Pancreas (tissue), 10 donors: ENCODE data around the gene ZNF674. TPM values are rescaled to one million over a fixed set of nuclear protein-coding genes. Genes with fewer than 3 reads are reported as not detected.

Source experiments
- ATAC-seq, 4 donors: fragments of 200-7000 bp; cut with Tn5 transposase; one replicate each; pipeline versions ENCODE4 v1.8.0 to v1.9.1; 2020; ENCODE audit warnings: mild to moderate bottlenecking in 4 of 4, moderate library complexity in 4 of 4
- DNase-seq, 6 donors: peaks; one replicate each; pipeline ENCODE4 v3.0.0-alpha.2; 2020
- FAIRE-seq: peaks from 2 replicates; lab custom pipeline; 2012; peaks lifted over from hg19 to GRCh38; lab: Jason Lieb, UNC
- H3K27ac ChIP-seq, 4 donors: fragments of 200-600 bp; sonication (generic); 1 replicate in 3 of 4; 2 replicates in 1 of 4; pipeline versions ENCODE4 v1.5.0 to v1.8.0; 2020
- H3K27me3 ChIP-seq, 4 donors: fragments of 200-600 bp; one replicate each; pipeline ENCODE4 v1.8.0; 2021
- H3K36me3 ChIP-seq, 3 donors: fragments of 200-600 bp; sonication (generic) in 1 of 3; one replicate each; pipeline versions ENCODE4 v1.5.0 to v1.8.0; 2020 to 2021
- H3K4me1 ChIP-seq, 3 donors: fragments of 200-600 bp; one replicate each; pipeline ENCODE4 v1.8.0; 2021
- H3K4me3 ChIP-seq, 4 donors: fragments of 200-600 bp; sonication (generic) in 2 of 4; one replicate each; pipeline versions ENCODE4 v1.5.0 to v1.8.0; 2020 to 2021
- H3K9me3 ChIP-seq, 4 donors: fragments of 200-600 bp; one replicate each; pipeline ENCODE4 v1.8.0; 2021
- CTCF ChIP-seq, 4 donors: fragments of 200-600 bp; sonication (generic) in 3 of 4; IDR thresholded peaks; one replicate each; pipeline versions ENCODE4 v1.5.0 to v1.8.0; 2021; ENCODE audit warnings: antibody characterized with exemption in 4 of 4
- WGBS, 2 donors: extraction: QIAGEN DNeasy Blood & Tissue Kit; methylation state at CpG; one replicate each; pipeline ENCODE4 v1.1.7; 2013; 5-methylcytosine and 5-hydroxymethylcytosine counted together
- intact Hi-C, 3 donors: fragments of 100-400 bp; cut with DNase I; formaldehyde crosslinking; loops; one replicate each; pipeline versions ENCODE4 v1.11.1 to v1.14.2; 2022
- polyA plus RNA-seq, 2 donors: library from polyadenylated mRNA; stranded (reverse); fragments of 200-250 nt; gene quantifications; one replicate each; pipeline ENCODE4 v1.2.3, GENCODE V29; 2013
- total RNA-seq, 6 donors: library from RNA; stranded (reverse); fragmentation: NEBNext Ultra II Directional in 4 of 6; extraction: Animal tissue kit (Norgen Biotek cat#: 25700) in 4 of 6; gene quantifications; one replicate each; pipeline versions ENCODE4 v1.2.1 to v1.2.4, GENCODE V29; 2021 to 2023
- donor health status: healthy with polysubstance abuse.
- donor health status: DM: no; HTN: no; CAD: no; lungs with moderate emphysema.
- donor health status: DM: no; HTN: no; CAD: no.
- donor health status: control.
- donor health status: control.
- donor health status: Bipolar disorder and iron deficiency.
- donor health status: DM: yes; HTN: yes; CAD: no.
- donor health status: DM: no; HTN: no; CAD: no.
- donor health status: DM: no; HTN: no; CAD: no.
- donor health status: DM: yes; HTN: yes; CAD: no.

The ZNF674 gene
- total and polyA plus RNA-seq, 8 donors: 0.80 to 2.8 (median 1.4) TPM

- 10 to 47% methylated on average over 90 of the region's 90 CpGs for WGBS, 2 donors
- Histone ChIP-seq H3K4me3 (peak overlapping the region; percentile 20 to 54 (median 32)), H3K36me3 (no peaks in the 10 kb centered on the region), H3K27ac (no peak overlapping the region), H3K27me3 (no peaks in the 10 kb centered on the region), H3K4me1 (no peaks in the 10 kb centered on the region), H3K9me3 (no peaks in the 10 kb centered on the region)
- TF ChIP-seq CTCF (IDR thresholded peaks at IDR 0.05): no peak
- intact Hi-C loops: no loop called here
- DNase-seq (peak in 2 of 6 donors; percentile 56 to 66), FAIRE-seq (no peak), ATAC-seq (peak in 3 of 4 donors; percentile 11 to 42 (median 34))
These were observed 29.7 kb upstream of the ZNF674 start for GRCh38 chrX:46574774-46575381.

GRCh38 chrX:46573892-46574773 lies 28.9 kb upstream of the ZNF674 start:
- DNase-seq (peak; percentile 19 to 82 (median 41)), ATAC-seq (peak; percentile 61 to 71 (median 62)), FAIRE-seq (no peak)
- 3 to 49% methylated on average over 93 to 107 of the region's 107 CpGs for WGBS, 2 donors
- Histone ChIP-seq H3K27me3 (no peaks in the 10 kb centered on the region), H3K4me3 (peak overlapping the region; percentile 20 to 54 (median 32)), H3K27ac (no peak overlapping the region), H3K9me3 (no peaks in the 10 kb centered on the region), H3K4me1 (no peaks in the 10 kb centered on the region), H3K36me3 (no peaks in the 10 kb centered on the region)
- intact Hi-C loops: no loop called here
- TF ChIP-seq CTCF (IDR thresholded peaks at IDR 0.05): no peak

- no peaks in the 10 kb centered on the region for H3K4me1 ChIP-seq
- intact Hi-C loops: no loop called here
- peak within 1 kb of the TSS; percentile 20 to 54 (median 32) for H3K4me3 ChIP-seq
- WGBS, 2 donors: 7 to 30% methylated on average over 25 to 35 of the region's 35 CpGs
- no peak for FAIRE-seq
- no peaks in the 10 kb centered on the region for H3K27me3 ChIP-seq
- no peaks in the 10 kb centered on the region for H3K36me3 ChIP-seq
- H3K27ac ChIP-seq: no peak within 1 kb of the TSS
- no peak for TF ChIP-seq CTCF (IDR thresholded peaks at IDR 0.05)
- peak; percentile 77 to 90 (median 86) for ATAC-seq
- H3K9me3 ChIP-seq: no peaks in the 10 kb centered on the region
- DNase-seq: peak; percentile 10 to 73 (median 44)
These were observed 28.2 kb upstream of the ZNF674 start, which contains the start of gene CHST7 for GRCh38 chrX:46573331-46573891. TSS of gene CHST7 (plus strand) at chrX:46573765. CDS start at chrX:46573932, 167 bp downstream.

GRCh38 chrX:46572340-46572936 lies 27.2 kb upstream of the ZNF674 start:
- TF ChIP-seq CTCF (IDR thresholded peaks at IDR 0.05): no peak
- H3K9me3 ChIP-seq: no peaks in the 10 kb centered on the region
- H3K4me3 ChIP-seq: no peak overlapping the region
- no peak for FAIRE-seq
- no peaks in the 10 kb centered on the region for H3K27me3 ChIP-seq
- H3K27ac ChIP-seq: no peak overlapping the region
- no peak for ATAC-seq
- H3K36me3 ChIP-seq: no peaks in the 10 kb centered on the region
- intact Hi-C loops: no loop called here
- no peak for DNase-seq
- WGBS, 2 donors: 63 to 77% methylated on average over 5 of the region's 5 CpGs
- no peaks in the 10 kb centered on the region for H3K4me1 ChIP-seq
